IMR-90 (cell line): ENCODE measurements around the gene IL36G.

Experiments
- BHLHE40 ChIP-seq: fragments of 150-350 bp; IDR thresholded peaks from 2 replicates; pipeline ENCODE4 v1.6.1; 2016; ENCODE audit warnings: mild to moderate bottlenecking, low read depth, low read length
- CEBPB ChIP-seq: IDR thresholded peaks from 2 replicates; pipeline ENCODE4 v1.6.1; 2012; ENCODE audit warnings: low read depth, low read length, improper control_type of control experiment
- CHD1 ChIP-seq: IDR thresholded peaks from 2 replicates; pipeline ENCODE4 v1.6.1; 2012; ENCODE audit warnings: low read depth, low read length, improper control_type of control experiment
- CTCF ChIP-seq: conservative IDR thresholded peaks from 2 replicates; pipeline ENCODE4 v1.5.1; 2012; ENCODE audit warnings: mild to moderate bottlenecking, low read depth, low read length, improper control_type of control experiment
- FOS ChIP-seq: fragments of 150-350 bp; IDR thresholded peaks from 2 replicates; pipeline ENCODE4 v1.6.1; 2016; ENCODE audit warnings: low read depth, low read length
- MAFK ChIP-seq: IDR thresholded peaks from 2 replicates; pipeline ENCODE4 v1.6.1; 2012; ENCODE audit warnings: low read depth, low read length, improper control_type of control experiment
- MXI1 ChIP-seq: IDR thresholded peaks from 2 replicates; pipeline ENCODE4 v1.6.1; 2012; ENCODE audit warnings: low read depth, mild to moderate bottlenecking, low read length, moderate library complexity, borderline replicate concordance
- POLR2A ChIP-seq: IDR thresholded peaks from 2 replicates; pipeline ENCODE4 v1.6.1; 2012; ENCODE audit warnings: mild to moderate bottlenecking, low read depth, low read length
- USF2 ChIP-seq: fragments of 150-350 bp; IDR thresholded peaks from 2 replicates; pipeline ENCODE4 v1.6.1; 2017; ENCODE audit warnings: mild to moderate bottlenecking, antibody characterized with exemption, low read length, low read depth

GRCh38 chr2:112973156-112973555, 4.7 kb upstream of the IL36G start:
- TF ChIP-seq BHLHE40 (no peak), CTCF (no peak), USF2 (no peak), MXI1 (no peak), CEBPB (no peak), CHD1 (no peak), POLR2A (no peak), FOS (no peak), MAFK (no peak)
